WTC11 (cell line): ENCODE results near the gene UNC13C.

Experiments used
- ATF2 ChIP-seq: sonication (generic); formaldehyde crosslinking; IDR thresholded peaks from 2 replicates; pipeline ENCODE4 v1.8.1; 2022; ENCODE audit warnings: low read depth, missing genetic modification reagents, borderline replicate concordance
- ATF3 ChIP-seq: sonication (generic); formaldehyde crosslinking; conservative IDR thresholded peaks from 2 replicates; pipeline ENCODE4 v1.8.1; 2022; ENCODE audit warnings: mild to moderate bottlenecking, missing genetic modification reagents
- CTCF ChIP-seq: fragments of 200-600 bp; IDR thresholded peaks from 2 replicates; pipeline ENCODE4 v1.8.0; 2022; ENCODE audit warnings: antibody characterized with exemption
- E2F1 ChIP-seq: sonication (generic); formaldehyde crosslinking; IDR thresholded peaks from 2 replicates; pipeline ENCODE4 v1.8.0; 2022; ENCODE audit warnings: mild to moderate bottlenecking, missing genetic modification reagents
- KAT7 ChIP-seq: sonication (generic); formaldehyde crosslinking; IDR thresholded peaks from 2 replicates; pipeline ENCODE4 v1.8.1; 2023; ENCODE audit warnings: missing genetic modification reagents, mild to moderate bottlenecking, borderline replicate concordance
- RORB ChIP-seq: fragments of 250-450 bp; sonication (Bioruptor Pico); IDR thresholded peaks from 2 replicates; pipeline ENCODE4 v1.9.0; 2021; ENCODE audit warnings: mild to moderate bottlenecking
- SP1 ChIP-seq: sonication (generic); formaldehyde crosslinking; conservative IDR thresholded peaks from 2 replicates; pipeline ENCODE4 v1.8.1; 2022; ENCODE audit warnings: missing genetic modification reagents
- TEAD4 ChIP-seq: sonication (generic); formaldehyde crosslinking; IDR thresholded peaks from 2 replicates; pipeline ENCODE4 v1.8.0; 2022; ENCODE audit warnings: mild to moderate bottlenecking, missing genetic modification reagents
- USF2 ChIP-seq: sonication (generic); formaldehyde crosslinking; IDR thresholded peaks from 2 replicates; pipeline ENCODE4 v1.8.1; 2023; ENCODE audit warnings: mild to moderate bottlenecking, missing genetic modification reagents, moderate library complexity
- ZNF121 ChIP-seq: sonication (generic); formaldehyde crosslinking; IDR thresholded peaks from 2 replicates; pipeline ENCODE4 v1.8.0; 2023; ENCODE audit warnings: missing genetic modification reagents
- ZNF263 ChIP-seq: sonication (generic); formaldehyde crosslinking; IDR thresholded peaks from 2 replicates; pipeline ENCODE4 v1.8.1; 2022; ENCODE audit warnings: low read depth, mild to moderate bottlenecking, moderate library complexity, missing genetic modification reagents
- ZNF281 ChIP-seq: sonication (generic); formaldehyde crosslinking; IDR thresholded peaks from 2 replicates; pipeline ENCODE4 v1.8.0; 2023; ENCODE audit warnings: mild to moderate bottlenecking, missing genetic modification reagents

- TF ChIP-seq KAT7 (CRISPR knock-in tag): no peak
- no peak for TF ChIP-seq SP1 (CRISPR knock-in tag)
- no peak for TF ChIP-seq CTCF
- TF ChIP-seq ZNF281 (CRISPR knock-in tag): no peak
- TF ChIP-seq ZNF263 (CRISPR knock-in tag): no peak
- no peak for TF ChIP-seq TEAD4 (CRISPR knock-in tag)
- TF ChIP-seq ATF3 (CRISPR knock-in tag): no peak
- TF ChIP-seq RORB (CRISPR knock-in tag): no peak
- TF ChIP-seq ZNF121: no peak
- TF ChIP-seq ATF2 (CRISPR knock-in tag): no peak
- TF ChIP-seq E2F1: no peak
- no peak for TF ChIP-seq USF2 (CRISPR knock-in tag)
Measured at GRCh38 chr15:54660356-54660755, 682.1 kb downstream of the UNC13C start.
